TTC549 (cell line): ENCODE data around the gene TINCR.

Source experiments
- FAIRE-seq: peaks from 2 replicates; lab custom pipeline; 2012; peaks lifted over from hg19 to GRCh38; lab: Jason Lieb, UNC

Gene TINCR

DNA sequence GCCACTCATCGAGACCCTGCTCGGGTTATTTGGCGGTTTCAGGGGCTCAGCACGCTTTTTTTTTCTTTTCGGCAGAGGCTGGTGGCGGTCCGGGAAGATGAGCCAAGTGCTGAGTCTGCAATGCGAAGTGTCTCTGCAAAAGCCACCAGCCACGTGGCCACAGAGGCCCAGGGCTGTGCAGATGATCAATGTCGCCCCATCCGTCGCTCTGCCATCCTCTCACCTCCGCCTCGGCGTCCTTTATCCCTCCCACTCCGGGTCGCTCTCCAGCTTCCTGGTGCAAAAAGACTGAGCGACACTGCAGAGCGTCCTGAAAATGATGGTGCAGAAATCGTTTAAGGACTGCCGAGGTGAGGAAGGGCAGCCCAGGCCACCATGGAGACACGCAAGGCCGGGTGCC is 55.0 kb downstream of the TINCR start:
- no peak for FAIRE-seq
